Measurements from ENCODE around the gene IFITM5.

- TF ChIP-seq CTCF (IDR thresholded peaks at IDR 0.05) (no peak), EZH2 (IDR thresholded peaks at IDR 0.05; ENCODE audit: borderline replicate concordance, insufficient read depth, low read depth, low read length, poor library complexity, severe bottlenecking) (no peak)
Observed at GRCh38 chr11:339963-340362, 40.6 kb upstream of the IFITM5 start.
